HFF-Myc (cell line): Measurements from ENCODE around the gene HOMER1.

ENCODE experiments used
- DNase-seq: peaks from one replicate; pipeline ENCODE4 v3.0.0-alpha.2; 2011; ENCODE audit warnings: low read depth; ENCODE audit errors: extremely low read depth
- H3K4me3 ChIP-seq: replicated peaks from 2 replicates; pipeline ENCODE4 v1.5.1; 2011; ENCODE audit warnings: low read depth, mild to moderate bottlenecking, control low read depth, low read length
- TF ChIP-seq, protein P1 (sequence below): IDR thresholded peaks from 2 replicates; pipeline ENCODE4 v1.5.1; 2012; ENCODE audit warnings: mild to moderate bottlenecking, low read depth, low read length, control low read depth; ENCODE audit errors: missing control alignments

The HOMER1 gene

DNA sequence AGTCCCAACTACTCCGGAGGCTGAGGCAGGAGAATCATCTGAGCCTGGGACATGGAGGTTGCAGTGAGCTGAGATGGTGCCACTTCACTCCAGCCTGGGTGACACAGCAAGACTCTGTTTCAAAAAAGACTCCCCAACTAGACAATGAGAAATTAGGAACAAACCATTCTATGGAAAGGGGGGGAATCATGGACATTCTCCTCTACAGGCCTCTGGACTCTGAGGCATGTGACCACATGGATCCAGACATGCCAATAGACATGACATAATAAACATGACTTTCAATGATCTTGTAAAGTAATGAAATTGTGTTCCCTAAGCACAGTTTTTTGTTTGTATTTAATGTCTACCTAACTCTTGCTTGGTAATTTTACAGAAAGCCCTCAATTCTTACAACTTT is 8.8 kb downstream of the HOMER1 start:
- TF ChIP-seq, protein P1, sequence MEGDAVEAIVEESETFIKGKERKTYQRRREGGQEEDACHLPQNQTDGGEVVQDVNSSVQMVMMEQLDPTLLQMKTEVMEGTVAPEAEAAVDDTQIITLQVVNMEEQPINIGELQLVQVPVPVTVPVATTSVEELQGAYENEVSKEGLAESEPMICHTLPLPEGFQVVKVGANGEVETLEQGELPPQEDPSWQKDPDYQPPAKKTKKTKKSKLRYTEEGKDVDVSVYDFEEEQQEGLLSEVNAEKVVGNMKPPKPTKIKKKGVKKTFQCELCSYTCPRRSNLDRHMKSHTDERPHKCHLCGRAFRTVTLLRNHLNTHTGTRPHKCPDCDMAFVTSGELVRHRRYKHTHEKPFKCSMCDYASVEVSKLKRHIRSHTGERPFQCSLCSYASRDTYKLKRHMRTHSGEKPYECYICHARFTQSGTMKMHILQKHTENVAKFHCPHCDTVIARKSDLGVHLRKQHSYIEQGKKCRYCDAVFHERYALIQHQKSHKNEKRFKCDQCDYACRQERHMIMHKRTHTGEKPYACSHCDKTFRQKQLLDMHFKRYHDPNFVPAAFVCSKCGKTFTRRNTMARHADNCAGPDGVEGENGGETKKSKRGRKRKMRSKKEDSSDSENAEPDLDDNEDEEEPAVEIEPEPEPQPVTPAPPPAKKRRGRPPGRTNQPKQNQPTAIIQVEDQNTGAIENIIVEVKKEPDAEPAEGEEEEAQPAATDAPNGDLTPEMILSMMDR = no peak
- DNase-seq = no peak
- no peak overlapping the region for H3K4me3 ChIP-seq

DNA sequence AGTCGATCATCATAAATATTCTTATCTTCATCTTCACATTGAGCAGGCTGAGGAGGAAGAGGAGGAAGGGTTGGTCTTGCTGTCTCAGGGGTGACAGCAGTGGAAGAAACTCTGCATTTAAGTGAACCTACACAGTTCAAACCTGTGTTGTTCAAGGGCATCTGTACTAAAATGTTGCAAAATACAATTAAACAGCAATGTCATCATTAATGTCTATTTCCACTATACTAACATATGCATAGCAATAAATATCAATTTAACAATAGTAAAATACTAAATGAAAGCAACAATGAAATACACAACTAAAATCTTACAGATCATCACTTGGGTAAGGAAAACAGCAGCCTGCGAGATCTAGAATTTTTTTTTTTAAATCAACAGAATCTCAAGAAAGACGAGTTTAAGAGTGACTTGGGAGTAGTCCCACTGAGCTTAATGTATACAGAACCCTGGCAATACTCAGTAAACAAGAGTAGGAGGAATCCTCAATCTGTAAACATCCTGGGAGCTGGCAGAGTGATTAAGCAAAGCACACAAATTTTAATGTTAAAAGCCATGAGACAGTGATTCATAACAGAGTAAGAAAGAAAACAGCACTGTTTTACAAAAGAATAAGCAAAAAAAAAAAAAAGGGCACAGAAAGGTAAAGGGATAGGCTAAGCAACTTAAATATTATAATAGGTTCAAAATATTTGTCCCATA is 10.0 kb downstream of the HOMER1 start:
- no peak overlapping the region for H3K4me3 ChIP-seq
- no peak for DNase-seq
- TF ChIP-seq, protein P1 = no peak

DNA sequence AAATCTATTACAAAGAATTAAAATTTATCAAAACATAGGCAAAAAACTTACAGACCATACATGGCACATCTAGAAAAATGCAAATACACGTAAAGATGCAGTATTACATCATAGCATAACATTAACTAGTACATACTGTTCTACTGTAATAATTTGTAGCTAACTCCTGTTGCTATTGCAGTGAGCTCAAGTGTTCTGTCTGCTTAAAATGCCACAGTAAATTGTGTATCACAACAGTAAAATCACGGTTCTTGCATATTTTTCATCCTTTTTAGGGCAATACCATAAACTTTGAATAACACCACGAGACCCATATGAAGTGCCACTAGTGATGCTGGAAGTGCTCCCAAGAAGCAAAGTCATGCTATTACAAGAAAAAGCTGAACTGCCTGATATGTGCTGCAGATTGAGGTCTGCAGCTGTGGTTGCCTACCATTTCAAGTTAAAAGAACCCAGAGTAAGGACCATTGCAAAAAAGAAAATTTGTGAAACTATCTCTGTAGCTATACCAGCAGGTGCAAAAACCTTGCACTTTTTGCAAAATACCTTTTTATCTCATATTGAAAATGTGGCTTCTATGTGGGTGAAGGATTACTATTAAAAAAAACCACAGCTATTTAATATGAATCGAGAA is 14.2 kb downstream of the HOMER1 start:
- H3K4me3 ChIP-seq = no peak overlapping the region
- DNase-seq = no peak
- TF ChIP-seq, protein P1 = no peak

DNA sequence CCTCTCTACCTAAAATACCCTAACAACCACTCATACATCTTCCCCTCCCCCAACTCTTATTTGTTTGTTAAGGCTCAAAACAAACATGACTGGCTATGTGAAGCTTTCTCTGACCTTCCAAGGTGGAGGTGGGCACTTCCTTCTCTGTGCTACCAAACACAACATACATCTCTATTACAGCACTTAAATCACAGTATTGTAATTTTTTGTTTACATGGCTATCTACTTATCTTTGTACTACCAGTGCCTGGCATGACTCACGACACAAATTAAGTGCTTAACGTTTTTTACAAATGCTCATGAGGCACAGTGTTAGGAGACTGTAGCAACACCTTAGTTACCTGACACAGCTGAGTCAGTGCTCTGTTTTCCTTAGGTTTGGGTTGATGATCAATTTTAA is 18.6 kb downstream of the HOMER1 start:
- TF ChIP-seq, protein P1 = no peak
- DNase-seq = no peak
- no peak overlapping the region for H3K4me3 ChIP-seq

DNA sequence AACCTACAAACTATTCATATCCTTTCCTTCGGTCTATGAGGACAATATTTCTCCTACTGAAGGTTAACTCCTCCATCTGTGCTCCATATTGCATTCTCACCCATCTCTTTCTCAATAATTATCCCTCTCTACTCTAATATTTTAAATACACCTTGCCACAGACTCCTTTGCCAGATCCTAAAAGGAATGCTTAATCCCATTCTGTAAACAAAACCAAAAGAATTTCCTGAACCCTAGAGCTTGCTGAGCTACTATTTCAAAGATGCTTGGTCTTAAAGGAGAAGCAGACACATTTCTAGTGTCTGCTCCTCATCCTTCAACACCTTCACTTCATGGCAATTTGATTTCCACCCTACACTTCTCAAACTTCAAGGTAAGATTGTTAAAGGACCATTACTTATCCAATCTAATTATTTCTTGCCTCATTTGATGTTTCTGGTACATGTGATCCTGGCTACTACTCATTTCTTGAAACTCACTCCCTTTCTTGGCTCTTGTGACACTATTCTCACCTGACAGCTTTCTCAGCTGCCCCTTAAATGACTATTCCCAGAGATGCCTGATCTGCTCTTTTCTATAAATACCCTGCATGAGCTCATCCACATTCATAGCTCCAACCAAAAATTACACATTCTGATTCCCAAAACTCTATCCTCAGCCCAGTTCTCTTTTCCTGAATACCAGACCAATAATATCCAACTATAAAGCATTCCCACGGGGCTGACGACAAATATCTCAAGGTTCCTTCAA is 20.2 kb downstream of the HOMER1 start:
- TF ChIP-seq, protein P1 = no peak
- DNase-seq = no peak
- H3K4me3 ChIP-seq = no peak overlapping the region

DNA sequence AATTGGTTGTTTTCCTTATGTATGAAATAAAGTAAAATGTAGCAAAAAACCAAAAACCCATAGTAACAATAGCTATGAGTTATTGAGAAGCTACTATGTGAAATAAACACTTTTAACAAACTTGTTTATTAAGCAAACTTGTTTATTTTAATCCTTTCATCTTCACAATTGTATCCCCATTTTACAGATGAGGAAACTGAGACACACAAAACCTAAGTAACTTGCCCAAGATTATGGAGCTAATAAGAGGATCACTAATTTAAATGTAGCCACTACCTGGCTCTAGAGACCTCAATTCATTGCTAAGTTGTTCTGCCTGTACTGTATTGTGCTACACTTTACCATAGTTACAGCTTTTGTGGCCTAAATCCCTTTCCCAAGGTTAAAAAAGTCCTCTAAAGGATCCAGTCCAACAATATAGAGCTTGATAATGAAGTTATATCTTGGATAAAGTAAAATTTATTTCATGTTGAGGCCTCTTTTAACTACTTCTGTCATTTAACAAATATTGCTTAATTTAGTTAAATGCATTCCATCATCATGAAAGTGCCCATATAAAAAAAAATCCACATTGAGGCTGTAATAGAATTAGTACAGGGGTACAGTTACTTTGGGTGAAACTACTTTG is 22.1 kb downstream of the HOMER1 start:
- no peak for DNase-seq
- TF ChIP-seq, protein P1 = no peak
- H3K4me3 ChIP-seq = no peak overlapping the region
